HG02678 (cell line): Measurements from ENCODE around the gene NHERF2.

Experiments
- ATAC-seq: cut with Tn5 transposase; IDR thresholded peaks from one replicate; pipeline ENCODE4 v1.9.1; 2021; ENCODE audit warnings: mild to moderate bottlenecking, moderate library complexity; ENCODE audit not compliant: unreplicated experiment

Gene NHERF2

GRCh38 chr16:2079311-2079800, 52.7 kb downstream of the NHERF2 start:
- ATAC-seq, result no peak

DNA sequence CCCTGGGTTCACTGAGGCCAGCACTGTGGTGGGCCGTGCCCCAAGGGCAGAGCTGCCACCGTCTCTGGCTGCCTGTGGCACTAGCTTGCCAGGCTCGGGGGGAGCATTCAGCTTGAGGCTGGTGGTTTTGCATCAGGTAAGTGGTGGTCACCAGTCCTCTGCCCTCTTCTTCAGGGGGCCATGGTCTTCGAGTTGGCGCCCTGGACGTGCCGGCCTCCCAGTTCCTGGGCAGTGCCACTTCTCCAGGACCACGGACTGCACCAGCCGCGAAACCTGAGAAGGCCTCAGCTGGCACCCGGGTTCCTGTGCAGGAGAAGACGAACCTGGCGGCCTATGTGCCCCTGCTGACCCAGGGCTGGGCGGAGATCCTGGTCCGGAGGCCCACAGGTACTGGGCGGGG, 53.3 kb downstream of the NHERF2 start:
- ATAC-seq, result no peak

DNA sequence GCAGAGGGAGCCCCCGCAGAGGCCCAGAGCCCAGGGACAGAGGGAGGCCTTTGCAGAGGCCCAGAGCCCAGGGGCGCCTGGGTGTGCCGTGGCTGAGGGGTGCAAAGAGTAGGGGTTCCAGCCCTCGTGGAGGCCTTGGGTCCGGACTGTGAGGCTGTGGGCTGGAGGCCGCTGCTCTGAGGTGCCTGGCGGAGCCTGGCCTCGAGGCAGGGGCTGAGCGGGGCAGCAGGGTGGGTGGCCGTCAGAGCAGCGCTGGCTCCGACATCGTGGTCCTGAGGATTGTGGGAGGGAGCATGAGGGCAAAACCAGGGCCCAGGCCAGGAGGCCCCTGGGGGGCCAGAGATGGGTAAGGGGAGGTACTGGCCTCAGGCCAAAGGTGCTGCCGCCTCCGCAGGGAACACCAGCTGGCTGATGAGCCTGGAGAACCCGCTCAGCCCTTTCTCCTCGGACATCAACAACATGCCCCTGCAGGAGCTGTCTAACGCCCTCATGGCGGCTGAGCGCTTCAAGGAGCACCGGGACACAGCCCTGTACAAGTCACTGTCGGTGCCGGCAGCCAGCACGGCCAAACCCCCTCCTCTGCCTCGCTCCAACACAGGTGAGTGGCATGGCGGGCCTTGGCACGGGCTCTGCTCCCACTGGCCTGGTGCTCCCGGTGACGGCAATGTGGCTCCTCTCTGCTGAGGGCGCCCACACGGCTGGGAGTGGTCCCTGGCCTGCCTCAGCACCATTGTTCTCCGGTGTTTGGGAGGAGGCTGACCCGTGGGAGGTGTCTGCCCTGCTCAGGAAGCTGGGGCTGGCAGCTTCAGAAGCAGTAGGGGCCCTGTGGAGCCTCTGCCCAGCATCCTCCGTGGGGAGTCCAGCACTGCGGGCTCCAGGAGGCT, 54.7 kb downstream of the NHERF2 start:
- no peak for ATAC-seq

- ATAC-seq, result no peak
These were observed 55.7 kb downstream of the NHERF2 start for GRCh38 chr16:2082171-2082982.

- no peak for ATAC-seq
These were observed 56.3 kb downstream of the NHERF2 start for GRCh38 chr16:2082983-2083364.

DNA sequence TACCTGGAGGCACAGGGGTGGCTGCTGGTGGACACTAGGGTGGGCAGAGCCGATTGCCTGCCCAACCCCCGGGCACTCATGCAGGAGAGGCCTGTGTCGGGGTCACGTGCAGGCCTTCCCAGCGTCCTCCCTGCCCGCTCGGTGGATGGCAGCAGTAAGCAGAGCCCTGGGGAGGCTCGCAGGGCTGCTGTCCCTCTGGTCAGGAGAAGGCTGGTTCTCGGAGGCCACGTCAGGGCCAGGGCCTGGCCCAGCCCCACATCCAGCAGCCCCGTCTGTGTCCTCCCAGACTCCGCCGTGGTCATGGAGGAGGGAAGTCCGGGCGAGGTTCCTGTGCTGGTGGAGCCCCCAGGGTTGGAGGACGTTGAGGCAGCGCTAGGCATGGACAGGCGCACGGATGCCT, 56.7 kb downstream of the NHERF2 start:
- no peak for ATAC-seq

DNA sequence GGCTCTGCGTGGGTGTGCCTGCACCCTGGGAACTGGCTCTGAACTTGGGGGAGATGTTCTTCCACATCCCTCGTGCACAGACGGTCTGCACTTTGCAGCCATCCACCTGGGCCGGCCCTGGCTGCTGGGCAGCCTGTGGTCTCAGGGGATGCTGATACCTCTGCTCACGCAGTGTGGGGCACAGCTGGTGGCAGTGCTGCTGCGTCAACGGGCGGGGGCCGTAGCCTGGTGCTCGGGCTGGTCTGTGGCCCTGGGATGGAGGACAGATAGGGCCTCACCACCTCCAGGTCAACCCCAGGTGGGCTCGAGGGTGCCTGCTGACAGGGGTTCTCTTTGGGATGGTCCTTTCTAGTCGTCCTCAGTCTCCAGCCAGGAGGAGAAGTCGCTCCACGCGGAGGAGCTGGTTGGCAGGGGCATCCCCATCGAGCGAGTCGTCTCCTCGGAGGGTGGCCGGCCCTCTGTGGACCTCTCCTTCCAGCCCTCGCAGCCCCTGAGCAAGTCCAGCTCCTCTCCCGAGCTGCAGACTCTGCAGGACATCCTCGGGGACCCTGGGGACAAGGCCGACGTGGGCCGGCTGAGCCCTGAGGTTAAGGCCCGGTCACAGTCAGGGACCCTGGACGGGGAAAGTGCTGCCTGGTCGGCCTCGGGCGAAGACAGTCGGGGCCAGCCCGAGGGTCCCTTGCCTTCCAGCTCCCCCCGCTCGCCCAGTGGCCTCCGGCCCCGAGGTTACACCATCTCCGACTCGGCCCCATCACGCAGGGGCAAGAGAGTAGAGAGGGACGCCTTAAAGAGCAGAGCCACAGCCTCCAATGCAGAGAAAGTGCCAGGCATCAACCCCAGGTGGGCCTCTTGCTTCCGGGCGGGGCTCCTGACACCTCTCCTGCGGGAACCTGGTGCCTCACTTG, 57.4 kb downstream of the NHERF2 start:
- ATAC-seq, result no peak

- ATAC-seq, result no peak
These were observed 58.4 kb downstream of the NHERF2 start for GRCh38 chr16:2084895-2085625.

DNA sequence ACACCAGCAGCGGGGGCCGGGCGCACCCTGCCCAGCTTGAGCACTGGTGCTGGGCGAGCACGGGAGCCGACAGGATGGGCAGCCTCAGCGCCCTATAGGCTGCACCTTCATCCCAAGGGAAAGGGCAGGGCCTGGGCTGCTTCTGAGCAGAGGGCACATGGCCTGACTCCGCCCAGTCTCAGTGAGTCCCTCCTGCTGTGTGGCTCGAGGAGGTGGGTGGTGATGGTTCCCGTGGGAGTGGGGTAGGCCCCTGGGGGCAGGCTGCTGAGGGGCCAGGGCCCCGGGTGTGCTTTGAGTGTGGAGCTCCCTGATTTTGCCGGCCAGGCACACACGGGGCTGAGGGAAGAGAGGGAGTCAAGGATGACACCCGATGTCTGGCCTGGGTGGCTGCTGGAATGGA, 59.0 kb downstream of the NHERF2 start:
- no peak for ATAC-seq

DNA sequence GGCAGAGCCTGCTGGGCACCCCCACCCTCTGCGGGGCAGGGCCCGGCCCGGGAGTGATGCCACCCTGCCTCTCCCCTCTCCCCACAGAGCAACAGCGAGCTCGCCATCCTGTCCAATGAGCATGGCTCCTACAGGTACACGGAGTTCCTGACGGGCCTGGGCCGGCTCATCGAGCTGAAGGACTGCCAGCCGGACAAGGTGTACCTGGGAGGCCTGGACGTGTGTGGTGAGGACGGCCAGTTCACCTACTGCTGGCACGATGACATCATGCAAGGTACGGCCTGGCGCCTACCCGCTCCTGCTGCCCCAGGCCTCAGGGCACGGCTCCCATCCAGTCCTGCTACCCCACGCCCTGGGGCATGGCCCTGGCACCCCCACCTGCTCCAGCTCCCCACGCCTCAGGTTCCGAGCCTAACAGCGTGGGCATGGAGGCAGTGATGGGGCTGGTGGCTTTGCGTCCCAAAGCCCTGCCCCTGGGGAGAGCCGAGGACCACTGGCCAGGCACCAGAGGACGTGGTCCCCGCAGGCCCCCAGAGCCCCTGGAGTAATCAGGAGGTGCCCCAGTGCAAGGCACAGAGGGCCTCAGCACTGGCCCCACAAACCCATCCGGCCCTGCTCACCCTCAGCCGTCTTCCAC, 59.5 kb downstream of the NHERF2 start:
- ATAC-seq, result no peak

DNA sequence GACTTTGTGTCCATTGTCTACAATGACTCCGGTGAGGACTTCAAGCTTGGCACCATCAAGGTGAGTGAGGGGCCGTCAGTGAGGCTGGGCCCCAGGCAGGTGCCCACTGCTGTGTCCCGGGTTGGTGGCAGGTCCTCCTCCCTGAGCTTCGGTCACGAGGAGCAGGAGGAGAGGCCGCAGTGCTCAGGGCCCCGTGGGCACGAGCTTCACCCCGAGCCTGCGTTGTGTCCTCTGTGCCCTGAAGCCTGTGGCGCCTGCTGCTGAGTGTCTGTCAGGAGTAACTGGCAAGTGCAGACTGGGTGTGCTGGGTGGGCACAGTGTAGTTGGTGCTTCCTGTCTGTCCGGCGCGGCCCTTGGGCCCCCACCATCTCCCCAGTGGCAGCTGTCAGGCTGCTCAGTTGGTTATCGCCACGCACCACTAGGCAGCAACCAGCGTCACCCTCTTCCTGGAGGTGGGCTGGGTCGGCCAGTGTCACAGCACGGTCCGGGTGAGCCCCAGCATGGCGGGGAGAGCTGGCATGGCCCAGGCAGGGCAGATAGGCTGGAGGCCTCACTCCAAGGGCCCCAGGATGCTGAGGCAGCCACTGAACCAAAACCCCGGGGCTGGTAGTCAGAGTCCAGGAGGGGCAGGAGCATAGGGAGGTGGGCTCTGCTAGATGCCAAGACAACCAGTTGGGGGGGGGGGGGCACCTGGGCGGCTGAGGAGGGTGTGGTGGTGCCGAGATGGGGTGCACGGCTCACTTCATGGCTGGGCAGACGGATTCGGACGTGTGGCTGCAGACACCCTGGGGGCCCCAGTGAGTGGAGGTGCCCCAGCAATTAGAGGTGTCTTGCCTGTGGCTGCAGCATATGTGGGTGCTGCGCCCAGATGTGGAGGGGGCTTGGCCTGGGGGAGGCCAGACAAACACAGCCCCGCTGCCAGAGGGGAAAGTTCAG, 60.4 kb downstream of the NHERF2 start:
- no peak for ATAC-seq

DNA sequence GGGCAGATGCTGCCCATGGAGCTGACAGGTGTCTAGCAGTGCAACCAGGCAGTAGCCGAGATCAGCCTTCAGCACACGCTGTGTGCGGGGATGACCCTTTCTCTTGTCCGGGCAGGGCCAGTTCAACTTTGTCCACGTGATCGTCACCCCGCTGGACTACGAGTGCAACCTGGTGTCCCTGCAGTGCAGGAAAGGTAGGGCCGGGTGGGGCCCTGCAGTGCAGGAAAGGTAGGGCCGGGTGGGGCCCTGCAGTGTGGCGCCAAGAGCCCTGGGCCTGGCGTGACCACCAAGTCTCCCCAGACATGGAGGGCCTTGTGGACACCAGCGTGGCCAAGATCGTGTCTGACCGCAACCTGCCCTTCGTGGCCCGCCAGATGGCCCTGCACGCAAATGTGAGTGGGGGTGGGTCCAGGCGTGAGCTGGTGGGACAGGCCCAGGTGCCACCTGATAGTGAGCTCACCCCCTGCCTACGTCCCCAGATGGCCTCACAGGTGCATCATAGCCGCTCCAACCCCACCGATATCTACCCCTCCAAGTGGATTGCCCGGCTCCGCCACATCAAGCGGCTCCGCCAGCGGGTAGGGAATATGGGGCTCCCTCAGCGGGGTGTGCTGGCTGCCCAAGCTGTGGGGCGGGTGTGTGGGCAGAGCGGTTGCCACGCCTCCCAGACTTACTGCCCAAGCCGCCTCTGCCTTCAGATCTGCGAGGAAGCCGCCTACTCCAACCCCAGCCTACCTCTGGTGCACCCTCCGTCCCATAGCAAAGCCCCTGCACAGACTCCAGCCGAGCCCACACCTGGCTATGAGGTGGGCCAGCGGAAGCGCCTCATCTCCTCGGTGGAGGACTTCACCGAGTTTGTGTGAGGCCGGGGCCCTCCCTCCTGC, 61.3 kb downstream of the NHERF2 start:
- no peak for ATAC-seq
